HepG2 (cell line): ENCODE data around the gene MIX23. TPM values are rescaled to one million over a fixed set of nuclear protein-coding genes. Genes with fewer than 3 reads are reported as not detected.

Experiments
- ATF7-NPFF ChIP-seq: sonication (generic); formaldehyde crosslinking; IDR thresholded peaks from 2 replicates; pipeline ENCODE4 v1.8.1; 2023; ENCODE audit warnings: mild to moderate bottlenecking, low read depth, missing genetic modification reagents, moderate library complexity
- BCL6 ChIP-seq: IDR thresholded peaks from 2 replicates; pipeline ENCODE4 v1.6.1; 2016; ENCODE audit warnings: missing genetic modification reagents, missing compliant biosample characterization
- DMAP1 ChIP-seq: IDR thresholded peaks from 2 replicates; pipeline ENCODE4 v1.6.1; 2016
- ELF3 ChIP-seq: IDR thresholded peaks from 2 replicates; pipeline ENCODE4 v1.6.1; 2016; ENCODE audit warnings: missing genetic modification reagents, missing compliant biosample characterization
- FOXJ3 ChIP-seq: sonication (generic); formaldehyde crosslinking; IDR thresholded peaks from 2 replicates; pipeline ENCODE4 v1.4.0; 2020; ENCODE audit warnings: missing genetic modification reagents, mild to moderate bottlenecking, borderline replicate concordance
- KMT2A ChIP-seq: sonication (generic); formaldehyde crosslinking; IDR thresholded peaks from 2 replicates; pipeline ENCODE4 v1.4.0; 2020; ENCODE audit warnings: missing genetic modification reagents
- NCOR1 ChIP-seq: fragments of 200-600 bp; sonication (generic); IDR thresholded peaks from 2 replicates; pipeline ENCODE4 v1.7.0; 2017; ENCODE audit warnings: antibody characterized with exemption, low read length, borderline replicate concordance
- NFIC ChIP-seq: IDR thresholded peaks from 2 replicates; pipeline ENCODE4 v1.6.1; 2012; ENCODE audit warnings: mild to moderate bottlenecking, low read length, inconsistent platforms
- NR2C2 ChIP-seq: sonication (generic); formaldehyde crosslinking; IDR thresholded peaks from 2 replicates; pipeline ENCODE4 v1.4.0; 2020; ENCODE audit warnings: missing genetic modification reagents, mild to moderate bottlenecking, moderate library complexity, borderline replicate concordance
- NR2F6 ChIP-seq, 2 experiments: IDR thresholded peaks; 2 replicates each; pipeline ENCODE4 v1.6.1; 2016; ENCODE audit warnings: antibody characterized with exemption in 1 of 2, mild to moderate bottlenecking in 1 of 2
- PHF5A ChIP-seq: IDR thresholded peaks from one replicate; pipeline ENCODE4 v1.6.1; 2018; ENCODE audit warnings: low read depth, missing genetic modification reagents; ENCODE audit not compliant: unreplicated experiment
- SAP130 ChIP-seq: IDR thresholded peaks from 2 replicates; pipeline ENCODE4 v1.6.1; 2016; ENCODE audit warnings: low read depth
- SOX5 ChIP-seq: IDR thresholded peaks from 2 replicates; pipeline ENCODE4 v1.6.1; 2016; ENCODE audit warnings: borderline replicate concordance
- TEAD3 ChIP-seq: optimal IDR thresholded peaks from 2 replicates; pipeline ENCODE3; 2016; ENCODE audit warnings: borderline replicate concordance
- TFAP4 ChIP-seq: sonication (generic); IDR thresholded peaks from 2 replicates; pipeline ENCODE4 v1.6.1; 2016; ENCODE audit warnings: low read depth, borderline replicate concordance
- ZFY ChIP-seq: sonication (generic); formaldehyde crosslinking; IDR thresholded peaks from 2 replicates; pipeline ENCODE4 v1.4.0; 2020; ENCODE audit warnings: missing genetic modification reagents
- ZNF609 ChIP-seq: sonication (generic); formaldehyde crosslinking; IDR thresholded peaks from 2 replicates; pipeline ENCODE4 v1.4.0; 2020; ENCODE audit warnings: mild to moderate bottlenecking, missing genetic modification reagents, borderline replicate concordance
- ZNF629 ChIP-seq: sonication (generic); formaldehyde crosslinking; conservative IDR thresholded peaks from 2 replicates; pipeline ENCODE4 v1.5.0; 2020; ENCODE audit warnings: missing genetic modification reagents
- ZNF644 ChIP-seq: IDR thresholded peaks from 2 replicates; pipeline ENCODE4 v1.6.1; 2016; ENCODE audit warnings: low read depth
- polyA plus RNA-seq, 8 experiments: library from polyadenylated mRNA; depleted of rRNA in 3 of 8; stranded (reverse) in 7 of 8; unstranded in 1 of 8; fragments of >200 nt; fragmentation: Illumina TruSeq in 4 of 8; extraction: Trizol in 4 of 8; gene quantifications; 2 replicates each; pipeline versions ENCODE4 v1.2.1 to v1.2.3, GENCODE V29; 2011 to 2016; ENCODE audit warnings: low read depth in 4 of 8, missing spikeins in 1 of 8, mixed read lengths in 1 of 8; ENCODE audit not compliant: insufficient read depth in 1 of 8
- total RNA-seq, 5 experiments: library from RNA; depleted of rRNA; stranded (reverse); fragments of >200 nt; fragmentation: Illumina TruSeq; extraction: Trizol; gene quantifications; 2 replicates each; pipeline ENCODE4 v1.2.3, GENCODE V29; 2016; ENCODE audit warnings: low read depth in 1 of 5

MIX23 gene
- total and polyA plus RNA-seq, 2 of the 13 experiments (the other 11 are each of a cell fraction or from before 2014, with no cell fraction given), result 20.0 to 152 TPM

GRCh38 chr3:122391681-122392446 lies 8.8 kb upstream of the MIX23 start (continued):
- 0 out of 2 replicates have a peak, but pooled peaks have one; percentile 49 for TF ChIP-seq NR2F6 (IDR thresholded peaks at IDR 0.05)
- TF ChIP-seq NR2F6 (CRISPR knock-in tag; IDR thresholded peaks at IDR 0.05), result peak; percentile 23; the same call in 1 of the 2 replicates
- peak; percentile 64 for TF ChIP-seq ZNF609
- peak; percentile 23; the same call in 1 of the 2 replicates for TF ChIP-seq ZNF629 (CRISPR knock-in tag)
- peak; percentile 58 for TF ChIP-seq ELF3 (CRISPR knock-in tag)
- peak; percentile 55 for TF ChIP-seq PHF5A (CRISPR knock-in tag)
- TF ChIP-seq NR2C2 (CRISPR knock-in tag), result peak; percentile 31; the same call in 1 of the 2 replicates
- peak; percentile 59 for TF ChIP-seq TFAP4
- TF ChIP-seq SOX5 (CRISPR knock-in tag), result peak; percentile 91
- peak; percentile 84; the same call in 1 of the 2 replicates for TF ChIP-seq FOXJ3 (CRISPR knock-in tag)
- 0 out of 2 replicates have a peak, but pooled peaks have one; percentile 17 for TF ChIP-seq ZFY (CRISPR knock-in tag)
- peak; percentile 60; the same call in 1 of the 2 replicates for TF ChIP-seq SAP130 (CRISPR knock-in tag)
- peak; percentile 77 for TF ChIP-seq NFIC
- peak; percentile 75 for TF ChIP-seq NCOR1
- peak; percentile 43; the same call in 1 of the 2 replicates for TF ChIP-seq ZNF644 (CRISPR knock-in tag)
- no peak for TF ChIP-seq KMT2A (CRISPR knock-in tag)
- TF ChIP-seq TEAD3 (CRISPR knock-in tag), result peak; percentile 15
- peak; percentile 24; the same call in 1 of the 2 replicates for TF ChIP-seq DMAP1 (CRISPR knock-in tag)
- TF ChIP-seq ATF7-NPFF, result 0 out of 2 replicates have a peak, but pooled peaks have one; percentile 19
- 0 out of 2 replicates have a peak, but pooled peaks have one; percentile 56 for TF ChIP-seq BCL6 (CRISPR knock-in tag)
